RPMI8226 (cell line): ENCODE data around the gene APLP2.
"Not testable (repeated sequence)": the region's sequence is repeated elsewhere in the genome, so short reads cannot be mapped to it uniquely, and the experiment has no call there.

ENCODE experiments used
- DNase-seq: peaks from one replicate; pipeline ENCODE4 v3.0.0-alpha.2; 2015

Gene APLP2

GRCh38 chr11:130094614-130095013 is 24.9 kb downstream of the APLP2 start:
- DNase-seq, result no peak

- no peak for DNase-seq
Observed at GRCh38 chr11:130095326-130095725, 25.6 kb downstream of the APLP2 start.

- DNase-seq, result no peak
Observed at GRCh38 chr11:130096042-130096441, 26.3 kb downstream of the APLP2 start.

- no peak for DNase-seq
Observed at GRCh38 chr11:130096823-130097222, 27.1 kb downstream of the APLP2 start.

GRCh38 chr11:130097285-130097684 is 27.6 kb downstream of the APLP2 start:
- DNase-seq, result no peak

GRCh38 chr11:130099356-130099755 is 29.7 kb downstream of the APLP2 start:
- no peak for DNase-seq

- no peak for DNase-seq
Observed at GRCh38 chr11:130100381-130101095, 30.8 kb downstream of the APLP2 start.

GRCh38 chr11:130101661-130102060 is 32.0 kb downstream of the APLP2 start:
- no peak for DNase-seq

GRCh38 chr11:130102301-130103249 is 32.9 kb downstream of the APLP2 start:
- DNase-seq, result no peak

- no peak for DNase-seq
Observed at GRCh38 chr11:130103296-130103814, 33.7 kb downstream of the APLP2 start.

GRCh38 chr11:130106381-130106780 is 36.7 kb downstream of the APLP2 start:
- DNase-seq, result no peak

GRCh38 chr11:130108671-130109070 is 39.0 kb downstream of the APLP2 start:
- DNase-seq, result not testable (repeated sequence)

GRCh38 chr11:130109386-130109785 is 39.7 kb downstream of the APLP2 start:
- DNase-seq, result no peak

- DNase-seq, result no peak
Observed at GRCh38 chr11:130110339-130111108, 40.8 kb downstream of the APLP2 start.

- no peak for DNase-seq
Observed at GRCh38 chr11:130112071-130112830, 42.6 kb downstream of the APLP2 start.

GRCh38 chr11:130114281-130114680 is 44.6 kb downstream of the APLP2 start:
- no peak for DNase-seq

- no peak for DNase-seq
Observed at GRCh38 chr11:130114726-130115125, 45.0 kb downstream of the APLP2 start.

GRCh38 chr11:130115218-130115617 is 45.5 kb downstream of the APLP2 start:
- DNase-seq, result no peak

GRCh38 chr11:130118165-130118564 is 48.5 kb downstream of the APLP2 start:
- DNase-seq, result no peak

- no peak for DNase-seq
Observed at GRCh38 chr11:130118636-130119387, 49.1 kb downstream of the APLP2 start.

GRCh38 chr11:130120045-130120444 is 50.4 kb downstream of the APLP2 start:
- DNase-seq, result no peak
